Glomerular visceral epithelial cell (primary cell): ENCODE measurements around the gene FRMPD1.

Source experiments
- DNase-seq: peaks from one replicate; pipeline ENCODE4 v3.0.0-alpha.2; 2016; ENCODE audit errors: extremely low spot score

Gene FRMPD1

DNA sequence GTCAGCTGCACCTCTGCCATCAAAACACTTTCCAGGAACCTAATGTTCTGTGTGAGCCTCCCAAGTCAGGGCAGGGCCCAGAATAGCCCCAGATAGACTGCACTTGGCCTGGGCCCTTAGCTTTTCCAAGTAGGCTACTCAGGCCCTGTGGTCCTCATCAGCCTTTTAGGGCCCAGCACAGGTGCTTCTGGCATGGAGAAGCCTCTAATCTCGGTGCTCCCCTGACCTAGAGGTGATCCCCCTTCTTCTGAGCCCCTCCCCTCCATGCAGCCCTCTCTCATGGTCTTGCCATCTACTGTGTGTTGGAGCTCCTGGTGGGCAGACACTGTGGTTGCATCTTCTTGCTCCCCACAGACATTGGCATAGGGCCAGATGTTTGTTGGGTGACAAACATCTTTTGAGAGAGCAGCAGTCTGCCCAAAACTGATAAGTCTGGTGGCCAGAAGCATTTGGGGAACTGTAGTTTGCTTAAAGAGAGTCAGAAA is 28.1 kb downstream of the FRMPD1 start:
- no peak for DNase-seq

- DNase-seq = no peak
Observed at GRCh38 chr9:37679649-37680402, 29.1 kb downstream of the FRMPD1 start.

DNA sequence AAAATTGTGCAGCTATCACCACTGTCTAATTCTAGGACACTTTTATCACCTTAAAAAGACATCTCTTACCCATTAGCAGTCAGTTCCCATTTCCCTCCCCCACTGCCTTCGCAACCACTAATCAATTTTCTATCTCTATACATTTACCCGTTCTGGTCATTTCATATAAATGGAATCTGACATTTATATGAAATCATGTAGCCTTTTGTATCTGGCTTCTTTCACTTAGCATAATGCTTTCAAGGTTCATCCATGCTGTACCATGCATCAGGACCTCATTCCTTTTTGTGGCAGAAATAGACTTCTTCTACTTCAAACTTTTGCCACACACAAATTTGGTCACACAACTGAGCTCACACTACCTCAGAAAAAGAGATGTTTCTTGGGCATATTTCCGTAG is 32.2 kb downstream of the FRMPD1 start:
- DNase-seq = no peak

- no peak for DNase-seq
Observed at GRCh38 chr9:37683531-37684371, 33.0 kb downstream of the FRMPD1 start.

GRCh38 chr9:37692622-37693221 is 42.0 kb downstream of the FRMPD1 start:
- no peak for DNase-seq

- DNase-seq = no peak
Observed at GRCh38 chr9:37693260-37693659, 42.5 kb downstream of the FRMPD1 start.

GRCh38 chr9:37694355-37694754 is 43.6 kb downstream of the FRMPD1 start:
- DNase-seq = no peak

DNA sequence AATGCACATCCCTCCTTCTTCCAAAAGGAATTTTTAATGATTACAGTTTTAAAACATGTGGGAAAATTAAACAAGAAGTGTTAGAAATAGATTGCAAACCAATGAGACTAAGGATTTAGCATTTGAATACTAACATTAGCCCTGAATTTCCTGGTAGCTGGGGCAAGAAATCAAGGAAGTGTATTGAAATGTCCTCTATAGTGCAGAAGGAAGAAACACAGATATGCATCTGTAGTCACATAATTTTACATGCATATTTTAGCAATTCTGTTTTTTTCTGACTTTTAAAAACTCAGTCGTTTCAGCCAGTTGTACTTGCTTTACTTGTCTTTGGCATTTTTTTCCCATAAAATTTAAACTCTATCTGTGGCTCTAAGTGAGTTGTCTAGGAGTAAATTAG is 45.8 kb downstream of the FRMPD1 start:
- DNase-seq = no peak

- DNase-seq = peak; percentile 44
Observed at GRCh38 chr9:37700131-37700530, 49.4 kb downstream of the FRMPD1 start.

GRCh38 chr9:37700900-37701299 is 50.1 kb downstream of the FRMPD1 start:
- DNase-seq = no peak

DNA sequence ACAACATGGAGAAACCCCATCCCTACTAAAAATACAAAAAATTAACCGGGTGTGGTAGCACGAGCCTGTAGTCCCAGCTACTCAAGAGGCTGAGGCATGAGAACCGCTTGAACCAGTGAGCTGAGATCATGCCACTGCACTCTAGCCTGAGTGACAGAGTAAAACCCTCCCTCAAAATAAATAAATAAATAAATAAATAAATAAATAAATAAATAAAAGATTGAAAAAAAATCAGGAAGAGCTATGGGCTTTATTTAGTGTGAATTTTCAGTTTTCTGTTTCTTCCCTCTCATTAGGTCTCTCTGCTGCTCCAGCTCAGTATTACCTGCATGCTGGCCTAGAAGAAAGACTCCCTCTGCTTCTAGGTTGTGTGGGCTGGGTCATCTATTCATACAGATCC is 55.0 kb downstream of the FRMPD1 start:
- DNase-seq = no peak

DNA sequence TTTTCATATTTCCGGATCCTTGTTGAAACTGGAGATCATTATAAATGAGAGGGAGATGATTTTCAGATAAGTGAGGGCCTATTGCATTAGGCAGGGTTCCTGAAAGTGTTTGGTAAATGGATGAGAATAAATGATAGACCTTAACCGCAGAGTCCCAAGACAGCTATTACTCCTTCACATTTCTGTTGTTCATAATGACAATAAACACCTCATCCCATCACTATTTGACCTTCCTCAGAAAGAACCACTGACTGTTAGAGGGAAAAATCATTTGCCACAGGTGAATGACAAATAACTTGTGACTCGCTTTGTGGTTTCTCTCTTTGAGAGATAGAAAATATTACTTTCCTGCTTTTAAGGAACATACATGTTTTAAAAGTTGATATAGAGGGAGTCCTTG is 55.5 kb downstream of the FRMPD1 start:
- peak; percentile 51 for DNase-seq

GRCh38 chr9:37707748-37708147 is 57.0 kb downstream of the FRMPD1 start:
- DNase-seq = no peak

GRCh38 chr9:37710046-37710445 is 59.3 kb downstream of the FRMPD1 start:
- DNase-seq = no peak

DNA sequence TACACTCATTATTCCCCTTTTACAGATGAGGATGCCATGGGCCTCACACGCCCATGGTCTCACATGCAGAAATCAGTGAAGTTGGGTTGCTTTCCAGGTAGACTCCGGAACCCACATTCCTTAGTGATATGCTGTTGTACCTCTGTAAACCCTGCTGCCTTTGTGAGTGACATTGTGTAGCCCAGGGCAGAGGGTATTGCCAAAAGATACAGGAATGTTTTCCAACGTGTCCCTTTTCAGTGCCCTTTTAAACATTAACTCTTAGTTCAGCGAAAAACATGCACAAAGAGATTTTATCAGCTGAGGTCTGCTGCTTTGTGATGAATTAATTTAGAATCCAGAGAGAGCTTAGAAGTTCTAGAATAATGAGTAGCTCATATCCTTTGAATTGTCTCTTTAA is 64.5 kb downstream of the FRMPD1 start:
- no peak for DNase-seq

- DNase-seq = no peak
Observed at GRCh38 chr9:37715991-37716505, 65.3 kb downstream of the FRMPD1 start.

- no peak for DNase-seq
Observed at GRCh38 chr9:37719526-37719925, 68.8 kb downstream of the FRMPD1 start.

- no peak for DNase-seq
Observed at GRCh38 chr9:37727013-37727412, 76.3 kb downstream of the FRMPD1 start.

- DNase-seq = no peak
Observed at GRCh38 chr9:37729499-37729898, 78.7 kb downstream of the FRMPD1 start.

GRCh38 chr9:37730256-37730655 is 79.5 kb downstream of the FRMPD1 start:
- DNase-seq = no peak

GRCh38 chr9:37730839-37731238 is 80.1 kb downstream of the FRMPD1 start:
- DNase-seq = no peak

DNA sequence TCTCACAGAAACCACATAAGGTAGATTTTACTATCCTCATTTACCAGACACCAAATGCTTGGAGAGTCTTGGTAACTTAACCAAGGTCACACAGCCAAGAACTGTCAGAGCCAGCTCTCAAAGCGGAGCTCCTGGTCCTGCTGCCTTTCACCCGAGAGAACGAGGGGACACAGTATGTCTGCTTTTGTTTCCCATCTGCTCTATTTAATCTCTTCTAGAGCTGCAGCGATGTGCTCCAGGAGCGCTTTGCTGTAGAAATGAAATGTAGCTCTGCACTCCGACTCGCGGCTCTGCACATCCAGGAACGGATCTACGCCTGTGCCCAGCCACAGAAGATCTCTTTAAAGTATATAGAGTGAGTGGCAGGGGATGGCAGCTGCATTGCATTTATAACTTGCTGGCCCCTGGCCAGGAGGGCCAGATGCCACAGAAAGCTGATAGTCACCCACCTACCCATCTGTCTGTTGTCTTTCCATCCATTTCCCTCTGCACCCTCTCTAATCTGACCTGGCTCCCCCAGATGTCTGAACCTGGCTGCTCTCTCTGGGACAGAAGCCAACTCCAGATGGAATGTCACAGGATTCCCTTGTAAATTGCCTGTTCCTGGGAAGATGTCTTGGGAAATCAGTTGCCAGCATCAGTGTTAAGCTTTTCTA is 81.5 kb downstream of the FRMPD1 start:
- no peak for DNase-seq
